ENCODE measurements around the gene FMO4.

Gene FMO4

GRCh38 chr1:171295821-171296220 is 18.2 kb upstream of the FMO4 start:
- Histone ChIP-seq H3K27ac (ENCODE audit: low read length) (no peak overlapping the region), H3K9me3 (replicated peaks; ENCODE audit: insufficient read depth, low read length) (no peaks in the 10 kb centered on the region), H3K4me2 (ENCODE audit: low read depth, low read length) (no peak overlapping the region)

GRCh38 chr1:171296897-171297296 is 17.1 kb upstream of the FMO4 start:
- no peak overlapping the region for H2AFZ ChIP-seq (ENCODE audit: low read length)
- H3K4me3 ChIP-seq (ENCODE audit: low read length), result no peak overlapping the region
- no peaks in the 10 kb centered on the region for H3K79me2 ChIP-seq (ENCODE audit: low read length)
- no peak overlapping the region for H3K4me2 ChIP-seq (ENCODE audit: low read depth, low read length)
- no peaks in the 10 kb centered on the region for H3K36me3 ChIP-seq (replicated peaks; ENCODE audit: insufficient read depth, low read length)
- H3K9ac ChIP-seq (ENCODE audit: low read length), result no peak overlapping the region
- H3K9me2 ChIP-seq (replicated peaks; ENCODE audit: insufficient read depth, low read length), result no peaks in the 10 kb centered on the region
- H3K4me1 ChIP-seq (ENCODE audit: low read length), result no peaks in the 10 kb centered on the region
- TF ChIP-seq CTCF (IDR thresholded peaks at IDR 0.05; ENCODE audit: low read length) (no peak), EZH2 (optimal IDR thresholded peaks at IDR 0.05; ENCODE audit: low read depth, low read length) (no peak), EZH2phosphoT487 (IDR thresholded peaks at IDR 0.05; ENCODE audit: low read length) (no peak)
- H3K27ac ChIP-seq (ENCODE audit: low read length), result no peak overlapping the region
- H3K9me3 ChIP-seq (replicated peaks; ENCODE audit: insufficient read depth, low read length), result no peaks in the 10 kb centered on the region
- DNase-seq, result no peak
- H3K27me3 ChIP-seq (replicated peaks; ENCODE audit: insufficient read depth, low read length), result no peaks in the 10 kb centered on the region
- no peaks in the 10 kb centered on the region for H3F3A ChIP-seq (ENCODE audit: insufficient read depth, low read length)
- no peaks in the 10 kb centered on the region for H4K20me1 ChIP-seq (ENCODE audit: insufficient read depth, low read length)

More at GRCh38 chr1:171295821-171296220, 18.2 kb upstream of the FMO4 start:
- no peaks in the 10 kb centered on the region for H3K27me3 ChIP-seq (replicated peaks; ENCODE audit: insufficient read depth, low read length)
- no peak for DNase-seq
- TF ChIP-seq CTCF (IDR thresholded peaks at IDR 0.05; ENCODE audit: low read length), result no peak
- TF ChIP-seq EZH2phosphoT487 (IDR thresholded peaks at IDR 0.05; ENCODE audit: low read length), result no peak
- TF ChIP-seq EZH2 (optimal IDR thresholded peaks at IDR 0.05; ENCODE audit: low read depth, low read length), result no peak
- H3K9me2 ChIP-seq (replicated peaks; ENCODE audit: insufficient read depth, low read length), result no peaks in the 10 kb centered on the region
- no peaks in the 10 kb centered on the region for H3K4me1 ChIP-seq (ENCODE audit: low read length)
- no peak overlapping the region for H2AFZ ChIP-seq (ENCODE audit: low read length)
- H3K79me2 ChIP-seq (ENCODE audit: low read length), result no peaks in the 10 kb centered on the region
- no peaks in the 10 kb centered on the region for H3F3A ChIP-seq (ENCODE audit: insufficient read depth, low read length)
- no peak overlapping the region for H3K9ac ChIP-seq (ENCODE audit: low read length)
- no peaks in the 10 kb centered on the region for H3K36me3 ChIP-seq (replicated peaks; ENCODE audit: insufficient read depth, low read length)
- no peaks in the 10 kb centered on the region for H4K20me1 ChIP-seq (ENCODE audit: insufficient read depth, low read length)
- H3K4me3 ChIP-seq (ENCODE audit: low read length), result no peak overlapping the region

GRCh38 chr1:171298696-171299095 is 15.3 kb upstream of the FMO4 start:
- H3K9me3 ChIP-seq (replicated peaks; ENCODE audit: insufficient read depth, low read length), result no peaks in the 10 kb centered on the region
- no peaks in the 10 kb centered on the region for H4K20me1 ChIP-seq (ENCODE audit: insufficient read depth, low read length)
- no peak overlapping the region for H3K4me2 ChIP-seq (ENCODE audit: low read depth, low read length)
- H2AFZ ChIP-seq (ENCODE audit: low read length), result no peak overlapping the region
- no peak overlapping the region for H3K9ac ChIP-seq (ENCODE audit: low read length)
- no peaks in the 10 kb centered on the region for H3K79me2 ChIP-seq (ENCODE audit: low read length)
- H3K36me3 ChIP-seq (replicated peaks; ENCODE audit: insufficient read depth, low read length), result no peaks in the 10 kb centered on the region
- no peaks in the 10 kb centered on the region for H3K9me2 ChIP-seq (replicated peaks; ENCODE audit: insufficient read depth, low read length)
- no peak overlapping the region for H3K4me3 ChIP-seq (ENCODE audit: low read length)
- no peak for DNase-seq
- no peaks in the 10 kb centered on the region for H3K4me1 ChIP-seq (ENCODE audit: low read length)
- no peak for TF ChIP-seq EZH2phosphoT487 (IDR thresholded peaks at IDR 0.05; ENCODE audit: low read length)
- H3K27ac ChIP-seq (ENCODE audit: low read length), result no peak overlapping the region
- H3F3A ChIP-seq (ENCODE audit: insufficient read depth, low read length), result no peaks in the 10 kb centered on the region
- H3K27me3 ChIP-seq (replicated peaks; ENCODE audit: insufficient read depth, low read length), result no peaks in the 10 kb centered on the region

GRCh38 chr1:171299342-171299741 is 14.6 kb upstream of the FMO4 start:
- H4K20me1 ChIP-seq (ENCODE audit: insufficient read depth, low read length), result no peaks in the 10 kb centered on the region
- H3K4me1 ChIP-seq (ENCODE audit: low read length), result no peaks in the 10 kb centered on the region
- no peaks in the 10 kb centered on the region for H3K9me3 ChIP-seq (replicated peaks; ENCODE audit: insufficient read depth, low read length)
- no peaks in the 10 kb centered on the region for H3F3A ChIP-seq (ENCODE audit: insufficient read depth, low read length)
- H3K4me2 ChIP-seq (ENCODE audit: low read depth, low read length), result no peak overlapping the region
- no peaks in the 10 kb centered on the region for H3K27me3 ChIP-seq (replicated peaks; ENCODE audit: insufficient read depth, low read length)
- H3K79me2 ChIP-seq (ENCODE audit: low read length), result no peaks in the 10 kb centered on the region
- TF ChIP-seq EZH2phosphoT487 (IDR thresholded peaks at IDR 0.05; ENCODE audit: low read length) (no peak), CTCF (IDR thresholded peaks at IDR 0.05; ENCODE audit: low read length) (no peak), EZH2 (optimal IDR thresholded peaks at IDR 0.05; ENCODE audit: low read depth, low read length) (no peak)
- no peak for DNase-seq
- no peaks in the 10 kb centered on the region for H3K36me3 ChIP-seq (replicated peaks; ENCODE audit: insufficient read depth, low read length)
- no peak overlapping the region for H2AFZ ChIP-seq (ENCODE audit: low read length)
- H3K9me2 ChIP-seq (replicated peaks; ENCODE audit: insufficient read depth, low read length), result no peaks in the 10 kb centered on the region
- no peak overlapping the region for H3K27ac ChIP-seq (ENCODE audit: low read length)
- no peak overlapping the region for H3K9ac ChIP-seq (ENCODE audit: low read length)
- no peak overlapping the region for H3K4me3 ChIP-seq (ENCODE audit: low read length)
